KOPT-K1 (cell line): ENCODE data around the gene PPAN.

Source experiments
- H3K27ac ChIP-seq: fragments of 200-600 bp; sonication (generic); 2 replicates; pipeline ENCODE4 v1.5.1; 2016; ENCODE audit warnings: antibody characterized with exemption, mild to moderate bottlenecking, low read depth, low read length; ENCODE audit not compliant: poor library complexity, severe bottlenecking
- H3K36me3 ChIP-seq: fragments of 200-600 bp; sonication (generic); 2 replicates; pipeline ENCODE4 v1.5.1; 2017; ENCODE audit warnings: antibody characterized with exemption, mild to moderate bottlenecking, low read length, moderate library complexity; ENCODE audit not compliant: insufficient read depth
- H3K9me3 ChIP-seq: fragments of 200-600 bp; sonication (generic); 2 replicates; pipeline ENCODE4 v1.5.1; 2017; ENCODE audit warnings: antibody characterized with exemption, low read length, mild to moderate bottlenecking; ENCODE audit not compliant: insufficient read depth, poor library complexity, severe bottlenecking

The PPAN gene

GRCh38 chr19:10158485-10158884, 52.3 kb downstream of the PPAN start:
- peaks cover 100% of the 10 kb centered on the region for H3K36me3 ChIP-seq
- no peaks in the 10 kb centered on the region for H3K9me3 ChIP-seq
- no peak overlapping the region for H3K27ac ChIP-seq

- no peaks in the 10 kb centered on the region for H3K9me3 ChIP-seq
- H3K36me3 ChIP-seq: peaks cover 100% of the 10 kb centered on the region
- H3K27ac ChIP-seq: no peak overlapping the region
These were observed 53.4 kb downstream of the PPAN start for GRCh38 chr19:10159610-10160009.
